ENCODE data around the gene SERPINE2. TPM values are rescaled to one million over a fixed set of nuclear protein-coding genes. Genes with fewer than 3 reads are reported as not detected.

Gene SERPINE2
- total and polyA plus RNA-seq, 2 donors (not counting 3 experiments of a cell fraction or from before 2014, with no cell fraction given): 4.0 to 8.8 TPM

GRCh38 chr2:223989206-223989855, 49.8 kb downstream of the SERPINE2 start:
- Histone ChIP-seq H3K4me3 (replicated peaks in 1 of 3; ENCODE audit: insufficient read depth in 1 of 3, low read depth in 1 of 3, low read length in 3 of 3) (no peak overlapping the region), H3K79me2 (ENCODE audit: control insufficient read depth, insufficient read depth, low read length) (no peaks in the 10 kb centered on the region), H3K9me1 (replicated peaks; ENCODE audit: control insufficient read depth, extremely low read depth, insufficient read depth, low read length) (no peaks in the 10 kb centered on the region), H4K20me1 (replicated peaks; ENCODE audit: control insufficient read depth, extremely low read depth, insufficient read depth, low read length) (no peaks in the 10 kb centered on the region), H3K9me3 (replicated peaks; ENCODE audit: control insufficient read depth, insufficient read depth, low read length) (no peaks in the 10 kb centered on the region), H2AFZ (ENCODE audit: low read depth, low read length) (no peak overlapping the region), H3K9ac (replicated peaks; ENCODE audit: extremely low read depth, insufficient read depth, low read length) (no peak overlapping the region), H3K27ac (ENCODE audit: insufficient read depth, low read depth, low read length) (no peak overlapping the region), H3K36me3 (ENCODE audit: control insufficient read depth in 2 of 2, extremely low read depth in 1 of 2, insufficient read depth in 2 of 2, low read length in 2 of 2) (no peaks in the 10 kb centered on the region), H3K27me3 (ENCODE audit: control insufficient read depth in 2 of 2, insufficient read depth in 2 of 2, low read length in 2 of 2) (peaks cover 0 to 6% of the 10 kb centered on the region in 2 experiments), H3K4me1 (ENCODE audit: control insufficient read depth, extremely low read depth, insufficient read depth, low read length) (no peaks in the 10 kb centered on the region), H3K4me2 (ENCODE audit: insufficient read depth, low read length) (no peak overlapping the region)
- DNase-seq (ENCODE audit: low read depth, low spot score) (no peak), FAIRE-seq (no peak)
- CTCF ChIA-PET: interaction anchor here (1.4 to 9.0 kb wide), 3 partner anchors 9 to 297 kb away, joined by 3 to 875 read pairs (median 16); no protein-coding TSS in a partner anchor
- intact Hi-C loops (cut with micrococcal nuclease): no loop called here
- TF ChIP-seq MAX (IDR thresholded peaks at IDR 0.05; ENCODE audit: insufficient read depth, insufficient read length): no peak
- TF ChIP-seq JUN (IDR thresholded peaks at IDR 0.05; ENCODE audit: borderline replicate concordance, insufficient read depth, insufficient read length, low read depth): no peak
- TF ChIP-seq POLR2AphosphoS5 (IDR thresholded peaks at IDR 0.05; ENCODE audit: insufficient read depth, low read depth, low read length): no peak
- no peak for TF ChIP-seq CTCF (IDR thresholded peaks at IDR 0.05; ENCODE audit: extremely low read depth in 1 of 2, insufficient read depth in 1 of 2, low read depth in 1 of 2, low read length in 2 of 2)
- no peak for TF ChIP-seq POLR2A (IDR thresholded peaks at IDR 0.05; ENCODE audit: low read depth, low read length)
- TF ChIP-seq FOS (IDR thresholded peaks at IDR 0.05; ENCODE audit: borderline replicate concordance, insufficient read depth, low read length): no peak
- TF ChIP-seq GATA2 (IDR thresholded peaks at IDR 0.05; ENCODE audit: insufficient read depth, insufficient read length, low read depth, low read length): no peak
- TF ChIP-seq MYC (IDR thresholded peaks at IDR 0.05; ENCODE audit: low read depth, low read length): no peak
- TF ChIP-seq EZH2 (IDR thresholded peaks at IDR 0.05; ENCODE audit: borderline replicate concordance, low read depth, low read length, severe bottlenecking): no peak
- POLR2A ChIA-PET: no interaction called here
- no TSS peak for BruUV-seq (replicated peaks)
- dilution Hi-C loops (cut with MboI; ENCODE audit: extremely low pct_ligation_motif_present, low sequenced_read_pairs): no loop called here

All from endothelial cell of umbilical vein (primary cell).